Kidney (tissue), 14 donors: Measurements from ENCODE around the gene GTPBP8. TPM values are rescaled to one million over a fixed set of nuclear protein-coding genes. Genes with fewer than 3 reads are reported as not detected.
A peak's percentile ranks its signal among the peaks of the same experiment; 100 is the strongest.

Source experiments
- DNase-seq, 5 donors: peaks; one replicate each; pipeline ENCODE4 v3.0.0-alpha.2; 2013 to 2020
- FAIRE-seq: peaks from 2 replicates; lab custom pipeline; 2012; peaks lifted over from hg19 to GRCh38; lab: Jason Lieb, UNC
- H3K27ac ChIP-seq, 2 donors: one replicate each; pipeline ENCODE4 v1.7.0; 2013; ENCODE audit warnings: low read depth in 2 of 2, low read length in 2 of 2, inconsistent platforms in 1 of 2
- H3K27me3 ChIP-seq: one replicate; pipeline ENCODE4 v1.7.1; 2013; ENCODE audit warnings: low read length, inconsistent platforms; ENCODE audit not compliant: control insufficient read depth, insufficient read depth
- H3K36me3 ChIP-seq, 3 donors: one replicate each; pipeline versions ENCODE4 v1.7.0 to v1.7.1; 2013; ENCODE audit warnings: low read length in 3 of 3, control low read depth in 1 of 3, inconsistent platforms in 1 of 3; ENCODE audit not compliant: insufficient read depth in 3 of 3, control insufficient read depth in 2 of 3
- H3K4me1 ChIP-seq, 3 donors: one replicate each; pipeline versions ENCODE4 v1.7.0 to v1.7.1; 2013; ENCODE audit warnings: low read length in 3 of 3, inconsistent platforms in 1 of 3, low read depth in 1 of 3; ENCODE audit not compliant: control insufficient read depth in 2 of 3, insufficient read depth in 2 of 3
- H3K4me3 ChIP-seq, 3 donors: one replicate each; pipeline versions ENCODE4 v1.7.0 to v1.8.1; 2013; ENCODE audit warnings: low read length in 3 of 3, control low read depth in 1 of 3, inconsistent platforms in 1 of 3
- H3K9ac ChIP-seq, 3 donors: one replicate each; pipeline versions ENCODE4 v1.7.0 to v1.7.1; 2013; ENCODE audit warnings: low read length in 3 of 3, control low read depth in 1 of 3, inconsistent platforms in 1 of 3
- H3K9me3 ChIP-seq, 3 donors: one replicate each; pipeline versions ENCODE4 v1.7.0 to v1.7.1; 2013; ENCODE audit warnings: low read length in 3 of 3, control low read depth in 1 of 3, inconsistent platforms in 1 of 3; ENCODE audit not compliant: control insufficient read depth in 2 of 3, insufficient read depth in 1 of 3
- CTCF ChIP-seq: IDR thresholded peaks from 3 replicates; pipeline ENCODE4 v1.5.1; 2012; ENCODE audit warnings: mild to moderate bottlenecking, moderate library complexity, borderline replicate concordance; ENCODE audit not compliant: insufficient read depth; ENCODE audit errors: extremely low read depth
- intact Hi-C: fragments of 100-400 bp; cut with DNase I; formaldehyde crosslinking; loops from one replicate; pipeline ENCODE4 v1.11.1; 2022
- polyA plus RNA-seq: library from polyadenylated mRNA; stranded (reverse); fragments of 350-450 nt; fragmentation: Illumina TruSeq; extraction: RNeasy Lipid Tissue Mini Kit (QIAGEN cat#74804); gene quantifications from one replicate; pipeline ENCODE4 v1.2.3, GENCODE V29; 2014; ENCODE audit warnings: low read depth, low replicate concordance; ENCODE audit not compliant: insufficient read depth
- total RNA-seq: library from RNA; stranded (reverse); fragmentation: NEBNext Ultra II Directional; extraction: Animal tissue kit (Norgen Biotek cat#: 25700); gene quantifications from one replicate; pipeline ENCODE4 v1.2.1, GENCODE V29; 2021
- donor health status: control.
- donor health status: control.
- donor health status: control.
- donor health status: control.
- donor health status: control.
- donor health status: DM: yes; HTN: yes; CAD: no.
- donor health status: Normal renal cell carcinoma (clear cell type).

Gene GTPBP8
- total and polyA plus RNA-seq, 2 donors from 2014 or later, result 11.0 to 13.7 TPM

- Histone ChIP-seq H3K4me3 (peak overlapping the region in 2 of 3 donors; percentile 3 to 28), H3K27ac (no peak overlapping the region), H3K27me3 (no peaks in the 10 kb centered on the region), H3K9ac (no peak overlapping the region), H3K4me1 (peaks cover 0 to 3% (median 0%) of the 10 kb centered on the region in 3 donors), H3K9me3 (no peaks in the 10 kb centered on the region), H3K36me3 (no peaks in the 10 kb centered on the region)
- peak; percentile 88 for TF ChIP-seq CTCF
- DNase-seq (peak; percentile 65 to 91 (median 87)), FAIRE-seq (no peak)
- intact Hi-C loops, result no loop called here
Observed at GRCh38 chr3:113051302-113051711, 60.5 kb downstream of the GTPBP8 start.

Other genes starting within 250 kb of the GTPBP8 start
- gene CD200R1L, start 144.1 kb upstream of the GTPBP8 start, total RNA-seq, result not detected
- not detected for gene CD200R1L, start 144.1 kb upstream of the GTPBP8 start, polyA plus RNA-seq
- 2.2 TPM for gene CD200R1, start 15.9 kb upstream of the GTPBP8 start, total RNA-seq
- 0.13 TPM for gene CD200R1, start 15.9 kb upstream of the GTPBP8 start, polyA plus RNA-seq
- 22.2 TPM for gene BOC, start 220.6 kb downstream of the GTPBP8 start, total RNA-seq
- gene BOC, start 220.6 kb downstream of the GTPBP8 start, polyA plus RNA-seq, result 6.1 TPM